Measurements from ENCODE around the gene CEP70.

GRCh38 chr3:138497021-138497420 lies 97.0 kb downstream of the CEP70 start:
- TF ChIP-seq CTCF (IDR thresholded peaks at IDR 0.05) (no peak), POLR2A (IDR thresholded peaks at IDR 0.05) (no peak)
